ENCODE results near the gene FXN. TPM values are rescaled to one million over a fixed set of nuclear protein-coding genes. Genes with fewer than 3 reads are reported as not detected.

FXN gene
- total RNA-seq, 1 donor from 2014 or later: 23.2 TPM

DNA sequence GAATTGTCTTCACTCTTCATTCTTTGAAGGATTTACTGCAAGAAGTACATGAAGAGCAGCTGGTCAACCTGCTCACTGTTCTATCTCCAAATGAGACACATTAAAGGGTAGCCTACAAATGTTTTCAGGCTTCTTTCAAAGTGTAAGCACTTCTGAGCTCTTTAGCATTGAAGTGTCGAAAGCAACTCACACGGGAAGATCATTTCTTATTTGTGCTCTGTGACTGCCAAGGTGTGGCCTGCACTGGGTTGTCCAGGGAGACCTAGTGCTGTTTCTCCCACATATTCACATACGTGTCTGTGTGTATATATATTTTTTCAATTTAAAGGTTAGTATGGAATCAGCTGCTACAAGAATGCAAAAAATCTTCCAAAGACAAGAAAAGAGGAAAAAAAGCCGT is 37.6 kb downstream of the FXN start:
- no peak for DNase-seq (ENCODE audit: low spot score)
- Histone ChIP-seq H3K4me3 (no peak overlapping the region), H3K4me2 (no peak overlapping the region), H3K4me1 (no peaks in the 10 kb centered on the region), H3K79me2 (ENCODE audit: low read depth) (no peaks in the 10 kb centered on the region), H3K27me3 (no peaks in the 10 kb centered on the region), H2AFZ (replicated peaks) (no peak overlapping the region), H3F3A (ENCODE audit: low read depth) (no peaks in the 10 kb centered on the region), H3K9me3 (ENCODE audit: low read depth) (no peaks in the 10 kb centered on the region), H3K9ac (no peak overlapping the region), H3K27ac (no peak overlapping the region), H3K36me3 (no peaks in the 10 kb centered on the region), H4K20me1 (ENCODE audit: low read depth) (no peaks in the 10 kb centered on the region)
- Mint-ChIP-seq H3K27ac (no peak overlapping the region), H3K4me1 (no peaks in the 10 kb centered on the region), H3K36me3 (peaks cover 16% of the 10 kb centered on the region), H3K9me3 (no peaks in the 10 kb centered on the region), H3K4me3 (no peak overlapping the region), H3K27me3 (ENCODE audit: insufficient read depth, low read depth) (peaks cover 2% of the 10 kb centered on the region)
- TF ChIP-seq CTCF (IDR thresholded peaks at IDR 0.05): no peak
- no peak for TF ChIP-seq EZH2phosphoT487 (IDR thresholded peaks at IDR 0.05)
- TF ChIP-seq EZH2 (IDR thresholded peaks at IDR 0.05): no peak

- Histone ChIP-seq H3K9me3 (ENCODE audit: low read depth) (no peaks in the 10 kb centered on the region), H3F3A (ENCODE audit: low read depth) (no peaks in the 10 kb centered on the region), H4K20me1 (ENCODE audit: low read depth) (no peaks in the 10 kb centered on the region), H3K27ac (no peak overlapping the region), H3K4me1 (no peaks in the 10 kb centered on the region), H2AFZ (replicated peaks) (no peak overlapping the region), H3K27me3 (no peaks in the 10 kb centered on the region), H3K4me3 (no peak overlapping the region), H3K4me2 (no peak overlapping the region), H3K79me2 (ENCODE audit: low read depth) (no peaks in the 10 kb centered on the region), H3K36me3 (no peaks in the 10 kb centered on the region), H3K9ac (no peak overlapping the region)
- Mint-ChIP-seq H3K27me3 (ENCODE audit: insufficient read depth, low read depth) (peaks cover 2% of the 10 kb centered on the region), H3K36me3 (peaks cover 11% of the 10 kb centered on the region), H3K4me3 (no peak overlapping the region), H3K27ac (no peak overlapping the region), H3K9me3 (no peaks in the 10 kb centered on the region), H3K4me1 (no peaks in the 10 kb centered on the region)
- TF ChIP-seq CTCF (IDR thresholded peaks at IDR 0.05) (no peak), EZH2 (IDR thresholded peaks at IDR 0.05) (no peak), EZH2phosphoT487 (IDR thresholded peaks at IDR 0.05) (no peak)
- DNase-seq (ENCODE audit: low spot score): no peak
Observed at GRCh38 chr9:69074801-69075200, 39.2 kb downstream of the FXN start.

DNA sequence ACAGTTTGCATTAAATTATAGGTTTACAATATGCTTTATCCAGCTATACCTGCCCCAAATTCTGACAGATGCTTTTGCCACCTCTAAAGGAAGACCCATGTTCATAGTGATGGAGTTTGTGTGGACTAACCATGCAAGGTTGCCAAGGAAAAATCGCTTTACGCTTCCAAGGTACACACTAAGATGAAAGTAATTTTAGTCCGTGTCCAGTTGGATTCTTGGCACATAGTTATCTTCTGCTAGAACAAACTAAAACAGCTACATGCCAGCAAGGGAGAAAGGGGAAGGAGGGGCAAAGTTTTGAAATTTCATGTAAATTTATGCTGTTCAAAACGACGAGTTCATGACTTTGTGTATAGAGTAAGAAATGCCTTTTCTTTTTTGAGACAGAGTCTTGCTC is 41.0 kb downstream of the FXN start:
- no peak for DNase-seq (ENCODE audit: low spot score)
- Histone ChIP-seq H3K9ac (no peak overlapping the region), H3K27me3 (no peaks in the 10 kb centered on the region), H3K4me1 (no peaks in the 10 kb centered on the region), H2AFZ (replicated peaks) (no peak overlapping the region), H3K79me2 (ENCODE audit: low read depth) (no peaks in the 10 kb centered on the region), H3K4me3 (no peak overlapping the region), H3K9me3 (ENCODE audit: low read depth) (no peaks in the 10 kb centered on the region), H3F3A (ENCODE audit: low read depth) (no peaks in the 10 kb centered on the region), H3K4me2 (no peak overlapping the region), H3K36me3 (no peaks in the 10 kb centered on the region), H4K20me1 (ENCODE audit: low read depth) (no peaks in the 10 kb centered on the region), H3K27ac (no peak overlapping the region)
- H3K4me3 Mint-ChIP-seq: no peak overlapping the region
- TF ChIP-seq EZH2 (IDR thresholded peaks at IDR 0.05) (no peak), CTCF (IDR thresholded peaks at IDR 0.05) (no peak), EZH2phosphoT487 (IDR thresholded peaks at IDR 0.05) (no peak)
- H3K27me3 Mint-ChIP-seq (ENCODE audit: insufficient read depth, low read depth): peaks cover 4% of the 10 kb centered on the region
- H3K36me3 Mint-ChIP-seq: peaks cover 14% of the 10 kb centered on the region
- no peaks in the 10 kb centered on the region for H3K9me3 Mint-ChIP-seq
- no peaks in the 10 kb centered on the region for H3K4me1 Mint-ChIP-seq
- H3K27ac Mint-ChIP-seq: no peak overlapping the region

All from neural progenitor cell (in vitro differentiated cells).